ENCODE results near the gene DYRK1B. TPM values are rescaled to one million over a fixed set of nuclear protein-coding genes. Genes with fewer than 3 reads are reported as not detected.

Gene DYRK1B
- total RNA-seq, 2 experiments from 2014 or later, result 5.4 to 7.0 TPM

GRCh38 chr19:39852882-39853281 lies 18.9 kb upstream of the DYRK1B start:
- DNase-seq (no peak), ATAC-seq (no peak)
- CTCF ChIA-PET, result no interaction called here
- H3K27ac Mint-ChIP-seq, result no peak overlapping the region
- H3K36me3 Mint-ChIP-seq (ENCODE audit: low read depth), result no peaks in the 10 kb centered on the region
- peaks cover under 1% of the 10 kb centered on the region for H3K4me1 Mint-ChIP-seq (ENCODE audit: low read depth)
- no peaks in the 10 kb centered on the region for H3K9me3 Mint-ChIP-seq
- no peak overlapping the region for H3K4me3 Mint-ChIP-seq
- no peak for TF ChIP-seq CTCF (IDR thresholded peaks at IDR 0.05)
- intact Hi-C loops (cut with micrococcal nuclease), result no loop called here
- POLR2A ChIA-PET, result no interaction called here
- no peaks in the 10 kb centered on the region for H3K27me3 Mint-ChIP-seq

- H3K4me1 Mint-ChIP-seq (ENCODE audit: low read depth), result peaks cover 9% of the 10 kb centered on the region
- ChIA-PET POLR2A (no interaction called here), CTCF (no interaction called here)
- H3K36me3 Mint-ChIP-seq (ENCODE audit: low read depth), result peaks cover under 1% of the 10 kb centered on the region
- intact Hi-C loops (cut with micrococcal nuclease), result no loop called here
- no peak for DNase-seq
- no peak for ATAC-seq
- H3K9me3 Mint-ChIP-seq, result no peaks in the 10 kb centered on the region
- H3K27me3 Mint-ChIP-seq, result no peaks in the 10 kb centered on the region
- H3K4me3 Mint-ChIP-seq, result no peak overlapping the region
- no peak for TF ChIP-seq CTCF (IDR thresholded peaks at IDR 0.05)
- no peak overlapping the region for H3K27ac Mint-ChIP-seq
These were observed 16.9 kb upstream of the DYRK1B start for GRCh38 chr19:39850892-39851291.

GRCh38 chr19:39848392-39848791 lies 14.4 kb upstream of the DYRK1B start:
- ATAC-seq (no peak), DNase-seq (no peak)
- intact Hi-C loops (cut with micrococcal nuclease), result no loop called here
- H3K4me1 Mint-ChIP-seq (ENCODE audit: low read depth), result peaks cover 23% of the 10 kb centered on the region
- H3K27ac Mint-ChIP-seq, result no peak overlapping the region
- ChIA-PET POLR2A (no interaction called here), CTCF (interaction anchor here (1.0 to 2.0 kb wide), 3 partner anchors 12 to 56 kb away, joined by 4 to 5 read pairs (median 4); no protein-coding TSS in a partner anchor)
- H3K27me3 Mint-ChIP-seq, result no peaks in the 10 kb centered on the region
- no peak overlapping the region for H3K4me3 Mint-ChIP-seq
- TF ChIP-seq CTCF (IDR thresholded peaks at IDR 0.05), result no peak
- H3K36me3 Mint-ChIP-seq (ENCODE audit: low read depth), result peaks cover 22% of the 10 kb centered on the region
- no peaks in the 10 kb centered on the region for H3K9me3 Mint-ChIP-seq

DNA sequence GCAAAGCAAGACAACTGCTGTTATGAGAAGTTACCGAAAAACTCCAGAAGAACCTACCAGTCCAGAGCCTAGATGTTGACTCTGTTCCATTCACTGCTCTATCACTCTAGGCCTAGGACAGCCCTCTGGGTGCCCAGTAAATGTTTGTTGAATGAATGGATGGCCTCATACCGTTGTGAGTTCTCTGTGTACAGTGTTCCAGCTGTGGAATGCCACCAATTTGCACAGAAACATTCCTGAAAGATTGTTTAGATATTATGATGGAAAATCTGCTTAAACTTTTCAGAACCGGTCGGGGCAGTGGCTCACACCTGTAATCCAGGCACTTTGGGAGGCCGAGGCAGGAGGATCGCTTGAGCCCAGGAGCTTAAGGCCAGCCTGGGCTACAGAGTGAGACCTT lies 13.6 kb upstream of the DYRK1B start:
- no peaks in the 10 kb centered on the region for H3K27me3 Mint-ChIP-seq
- H3K27ac Mint-ChIP-seq, result no peak overlapping the region
- intact Hi-C loops (cut with micrococcal nuclease), result no loop called here
- no peak for TF ChIP-seq CTCF (IDR thresholded peaks at IDR 0.05)
- H3K4me3 Mint-ChIP-seq, result no peak overlapping the region
- POLR2A ChIA-PET, result interaction anchor here (0.7 to 1.2 kb wide), 2 partner anchors 120 to 407 kb away, joined by 3 read pairs; no protein-coding TSS in a partner anchor
- H3K9me3 Mint-ChIP-seq, result no peaks in the 10 kb centered on the region
- CTCF ChIA-PET, result interaction anchor here (1.9 to 5.5 kb wide), 4 partner anchors 12 to 123 kb away, joined by 4 to 19 read pairs (median 11); partner anchors contain the start of gene PSMC4
- ATAC-seq (no peak), DNase-seq (no peak)
- peaks cover 32% of the 10 kb centered on the region for H3K4me1 Mint-ChIP-seq (ENCODE audit: low read depth)
- H3K36me3 Mint-ChIP-seq (ENCODE audit: low read depth), result peaks cover 28% of the 10 kb centered on the region

- Mint-ChIP-seq H3K4me1 (ENCODE audit: low read depth) (peaks cover 35% of the 10 kb centered on the region), H3K9me3 (no peaks in the 10 kb centered on the region), H3K4me3 (peak overlapping the region; percentile 91), H3K27ac (peak overlapping the region; percentile 95), H3K36me3 (ENCODE audit: low read depth) (peaks cover 31% of the 10 kb centered on the region), H3K27me3 (no peaks in the 10 kb centered on the region)
- intact Hi-C loops (cut with micrococcal nuclease), result no loop called here
- no peak for ATAC-seq
- no peak for TF ChIP-seq CTCF (IDR thresholded peaks at IDR 0.05)
- POLR2A ChIA-PET, result interaction anchor here (0.7 to 2.1 kb wide), 5 partner anchors 9 to 124 kb away, joined by 3 to 21 read pairs (median 5); partner anchors contain the start of genes DYRK1B and PSMC4
- no peak for DNase-seq
- CTCF ChIA-PET, result interaction anchor here (2.0 to 5.8 kb wide), 4 partner anchors 13 to 123 kb away, joined by 5 to 37 read pairs (median 18); partner anchors contain the start of genes DYRK1B and PSMC4
These were observed 12.9 kb upstream of the DYRK1B start for GRCh38 chr19:39846678-39847486.
